K562 (cell line): ENCODE measurements around the gene CPNE2. TPM values are rescaled to one million over a fixed set of nuclear protein-coding genes. Genes with fewer than 3 reads are reported as not detected.

Experiments used
- ELF1 ChIP-seq: fragments of 200-800 bp; sonication (Bioruptor generic); IDR thresholded peaks from 2 replicates; pipeline ENCODE4 v1.6.1; 2016; ENCODE audit warnings: missing genetic modification characterization, missing compliant biosample characterization
- FOS ChIP-seq: IDR thresholded peaks from 3 replicates; pipeline ENCODE4 v1.6.1; 2011; ENCODE audit not compliant: insufficient read length; ENCODE audit errors: extremely low read depth
- NFRKB ChIP-seq: fragments of 450-650 bp; IDR thresholded peaks from 2 replicates; pipeline ENCODE4 v1.6.1; 2016; ENCODE audit warnings: low read depth
- NRF1 ChIP-seq, 2 experiments: fragments of 450-650 bp; IDR thresholded peaks in 1 of 2; conservative IDR thresholded peaks in 1 of 2; 2 replicates each; pipeline ENCODE4 v1.6.1; 2014; ENCODE audit warnings: mild to moderate bottlenecking in 2 of 2
- PCBP1 ChIP-seq: fragments of 200-400 bp; formaldehyde crosslinking; IDR thresholded peaks from 2 replicates; pipeline ENCODE4 v1.6.1; 2018; ENCODE audit warnings: mild to moderate bottlenecking, low read depth, low read length; ENCODE audit not compliant: poor library complexity, severe bottlenecking
- PHF20 ChIP-seq: fragments of 450-650 bp; IDR thresholded peaks from 2 replicates; pipeline ENCODE4 v1.6.1; 2018; ENCODE audit not compliant: partially characterized antibody
- POLR2A ChIP-seq: fragments of 450-650 bp; conservative IDR thresholded peaks from 2 replicates; pipeline ENCODE4 v1.6.1; 2016
- RBM14 ChIP-seq: fragments of 200-400 bp; formaldehyde crosslinking; IDR thresholded peaks from 2 replicates; pipeline ENCODE4 v1.6.1; 2018; ENCODE audit warnings: low read depth, mild to moderate bottlenecking, low read length, moderate library complexity, borderline replicate concordance; ENCODE audit not compliant: insufficient read depth
- SP2 ChIP-seq: IDR thresholded peaks from 2 replicates; pipeline ENCODE4 v1.6.1; 2011; ENCODE audit warnings: mild to moderate bottlenecking, low read depth, low read length, moderate library complexity; ENCODE audit not compliant: poor library complexity, severe bottlenecking; ENCODE audit errors: extremely low read depth
- TAF1 ChIP-seq: IDR thresholded peaks from 2 replicates; pipeline ENCODE4 v1.6.1; 2011; ENCODE audit warnings: mild to moderate bottlenecking, low read length, moderate library complexity; ENCODE audit not compliant: insufficient read depth, control insufficient read depth, severe bottlenecking; ENCODE audit errors: extremely low read depth
- ZFX ChIP-seq: sonication (generic); formaldehyde crosslinking; IDR thresholded peaks from 2 replicates; pipeline ENCODE4 v1.8.0; 2022; ENCODE audit warnings: mild to moderate bottlenecking, missing genetic modification reagents, moderate library complexity
- ZNF717 ChIP-seq: fragments of 250-450 bp; sonication (Bioruptor Pico); IDR thresholded peaks from 2 replicates; pipeline ENCODE4 v1.5.0; 2021
- polyA plus RNA-seq, 8 experiments: library from polyadenylated mRNA; depleted of rRNA in 4 of 8; stranded (reverse) in 5 of 8; unstranded in 3 of 8; fragments of >200 nt; fragmentation: Nextera tagmentation in 2 of 8; fragmentation: Illumina TruSeq in 1 of 8; extraction: Ambion mirVana in 2 of 8; extraction: Trizol in 1 of 8; gene quantifications; 2 replicates each; pipeline versions ENCODE4 v1.2.1 to v1.2.3, GENCODE V29; 2011 to 2014; ENCODE audit warnings: inconsistent platforms in 1 of 8, missing spikeins in 1 of 8
- total RNA-seq, 7 experiments: library from RNA; depleted of rRNA in 6 of 7; stranded (reverse); fragments of >200 nt in 6 of 7; fragmentation: Illumina TruSeq in 2 of 7; extraction: Trizol in 2 of 7; gene quantifications; 2 replicates each; pipeline versions ENCODE4 v1.2.1 to v1.2.3, GENCODE V29; 2011 to 2021; ENCODE audit warnings: low replicate concordance in 1 of 7
- TF ChIP-seq, protein P1 (sequence below): fragments of 450-650 bp; IDR thresholded peaks from 2 replicates; pipeline ENCODE4 v1.7.1; 2018; ENCODE audit warnings: mild to moderate bottlenecking, low read depth; ENCODE audit not compliant: partially characterized antibody
- TF ChIP-seq, protein P2 (sequence below): fragments of 450-650 bp; formaldehyde crosslinking; IDR thresholded peaks from 2 replicates; pipeline ENCODE4 v1.4.0; 2020; ENCODE audit warnings: mild to moderate bottlenecking, moderate library complexity
- TF ChIP-seq, protein P3 (sequence below): fragments of 450-650 bp; formaldehyde crosslinking; IDR thresholded peaks from 2 replicates; pipeline ENCODE4 v1.4.0; 2020; ENCODE audit warnings: mild to moderate bottlenecking, mixed read lengths
- TF ChIP-seq, protein P4 (sequence below), 3 experiments: fragments of 200-800 bp in 1 of 3; fragments of 250-450 bp in 1 of 3; fragments of 450-650 bp in 1 of 3; sonication (Bioruptor Pico) in 1 of 3; sonication (Bioruptor generic) in 1 of 3; formaldehyde crosslinking in 1 of 3; IDR thresholded peaks; 2 replicates each; pipeline versions ENCODE4 v1.6.1 to v1.8.0; 2016 to 2022; ENCODE audit warnings: mild to moderate bottlenecking in 2 of 3, missing genetic modification characterization in 2 of 3, missing compliant biosample characterization in 1 of 3, moderate library complexity in 1 of 3

Gene CPNE2
- total and polyA plus RNA-seq, 9 of the 15 experiments (the other 6 are each of a cell fraction or from before 2014, with no cell fraction given) = 3.0 to 13.9 (median 8.6) TPM

- TF ChIP-seq, protein P1, sequence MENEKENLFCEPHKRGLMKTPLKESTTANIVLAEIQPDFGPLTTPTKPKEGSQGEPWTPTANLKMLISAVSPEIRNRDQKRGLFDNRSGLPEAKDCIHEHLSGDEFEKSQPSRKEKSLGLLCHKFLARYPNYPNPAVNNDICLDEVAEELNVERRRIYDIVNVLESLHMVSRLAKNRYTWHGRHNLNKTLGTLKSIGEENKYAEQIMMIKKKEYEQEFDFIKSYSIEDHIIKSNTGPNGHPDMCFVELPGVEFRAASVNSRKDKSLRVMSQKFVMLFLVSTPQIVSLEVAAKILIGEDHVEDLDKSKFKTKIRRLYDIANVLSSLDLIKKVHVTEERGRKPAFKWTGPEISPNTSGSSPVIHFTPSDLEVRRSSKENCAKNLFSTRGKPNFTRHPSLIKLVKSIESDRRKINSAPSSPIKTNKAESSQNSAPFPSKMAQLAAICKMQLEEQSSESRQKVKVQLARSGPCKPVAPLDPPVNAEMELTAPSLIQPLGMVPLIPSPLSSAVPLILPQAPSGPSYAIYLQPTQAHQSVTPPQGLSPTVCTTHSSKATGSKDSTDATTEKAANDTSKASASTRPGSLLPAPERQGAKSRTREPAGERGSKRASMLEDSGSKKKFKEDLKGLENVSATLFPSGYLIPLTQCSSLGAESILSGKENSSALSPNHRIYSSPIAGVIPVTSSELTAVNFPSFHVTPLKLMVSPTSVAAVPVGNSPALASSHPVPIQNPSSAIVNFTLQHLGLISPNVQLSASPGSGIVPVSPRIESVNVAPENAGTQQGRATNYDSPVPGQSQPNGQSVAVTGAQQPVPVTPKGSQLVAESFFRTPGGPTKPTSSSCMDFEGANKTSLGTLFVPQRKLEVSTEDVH = peak; percentile 91
- TF ChIP-seq NFRKB = 0 out of 2 replicates have a peak, but pooled peaks have one; percentile 70
- no peak for TF ChIP-seq ZNF717 (CRISPR knock-in tag)
- peak; percentile 73 for TF ChIP-seq ZFX
- peak; percentile 54 for TF ChIP-seq PHF20
- peak; percentile 86 for TF ChIP-seq ELF1 (tag)
- TF ChIP-seq RBM14 = no peak
- peak; percentile 88 for TF ChIP-seq POLR2A
- peak; percentile 55 for TF ChIP-seq PCBP1
- TF ChIP-seq, protein P2, sequence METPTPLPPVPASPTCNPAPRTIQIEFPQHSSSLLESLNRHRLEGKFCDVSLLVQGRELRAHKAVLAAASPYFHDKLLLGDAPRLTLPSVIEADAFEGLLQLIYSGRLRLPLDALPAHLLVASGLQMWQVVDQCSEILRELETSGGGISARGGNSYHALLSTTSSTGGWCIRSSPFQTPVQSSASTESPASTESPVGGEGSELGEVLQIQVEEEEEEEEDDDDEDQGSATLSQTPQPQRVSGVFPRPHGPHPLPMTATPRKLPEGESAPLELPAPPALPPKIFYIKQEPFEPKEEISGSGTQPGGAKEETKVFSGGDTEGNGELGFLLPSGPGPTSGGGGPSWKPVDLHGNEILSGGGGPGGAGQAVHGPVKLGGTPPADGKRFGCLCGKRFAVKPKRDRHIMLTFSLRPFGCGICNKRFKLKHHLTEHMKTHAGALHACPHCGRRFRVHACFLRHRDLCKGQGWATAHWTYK = 0 out of 2 replicates have a peak, but pooled peaks have one; percentile 62
- TF ChIP-seq, protein P3, sequence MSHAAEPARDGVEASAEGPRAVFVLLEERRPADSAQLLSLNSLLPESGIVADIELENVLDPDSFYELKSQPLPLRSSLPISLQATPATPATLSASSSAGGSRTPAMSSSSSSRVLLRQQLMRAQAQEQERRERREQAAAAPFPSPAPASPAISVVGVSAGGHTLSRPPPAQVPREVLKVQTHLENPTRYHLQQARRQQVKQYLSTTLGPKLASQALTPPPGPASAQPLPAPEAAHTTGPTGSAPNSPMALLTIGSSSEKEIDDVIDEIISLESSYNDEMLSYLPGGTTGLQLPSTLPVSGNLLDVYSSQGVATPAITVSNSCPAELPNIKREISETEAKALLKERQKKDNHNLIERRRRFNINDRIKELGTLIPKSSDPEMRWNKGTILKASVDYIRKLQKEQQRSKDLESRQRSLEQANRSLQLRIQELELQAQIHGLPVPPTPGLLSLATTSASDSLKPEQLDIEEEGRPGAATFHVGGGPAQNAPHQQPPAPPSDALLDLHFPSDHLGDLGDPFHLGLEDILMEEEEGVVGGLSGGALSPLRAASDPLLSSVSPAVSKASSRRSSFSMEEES (CRISPR knock-in tag) = peak; percentile 100
- peak; percentile 66 for TF ChIP-seq TAF1
- peak; percentile 47 for TF ChIP-seq SP2
- TF ChIP-seq NRF1 (conservative IDR thresholded peaks at IDR 0.05 in 1 of 2, IDR thresholded peaks at IDR 0.05 in 1 of 2) = peak; percentile 85 to 88
- TF ChIP-seq FOS = peak; percentile 84
- TF ChIP-seq, protein P4, sequence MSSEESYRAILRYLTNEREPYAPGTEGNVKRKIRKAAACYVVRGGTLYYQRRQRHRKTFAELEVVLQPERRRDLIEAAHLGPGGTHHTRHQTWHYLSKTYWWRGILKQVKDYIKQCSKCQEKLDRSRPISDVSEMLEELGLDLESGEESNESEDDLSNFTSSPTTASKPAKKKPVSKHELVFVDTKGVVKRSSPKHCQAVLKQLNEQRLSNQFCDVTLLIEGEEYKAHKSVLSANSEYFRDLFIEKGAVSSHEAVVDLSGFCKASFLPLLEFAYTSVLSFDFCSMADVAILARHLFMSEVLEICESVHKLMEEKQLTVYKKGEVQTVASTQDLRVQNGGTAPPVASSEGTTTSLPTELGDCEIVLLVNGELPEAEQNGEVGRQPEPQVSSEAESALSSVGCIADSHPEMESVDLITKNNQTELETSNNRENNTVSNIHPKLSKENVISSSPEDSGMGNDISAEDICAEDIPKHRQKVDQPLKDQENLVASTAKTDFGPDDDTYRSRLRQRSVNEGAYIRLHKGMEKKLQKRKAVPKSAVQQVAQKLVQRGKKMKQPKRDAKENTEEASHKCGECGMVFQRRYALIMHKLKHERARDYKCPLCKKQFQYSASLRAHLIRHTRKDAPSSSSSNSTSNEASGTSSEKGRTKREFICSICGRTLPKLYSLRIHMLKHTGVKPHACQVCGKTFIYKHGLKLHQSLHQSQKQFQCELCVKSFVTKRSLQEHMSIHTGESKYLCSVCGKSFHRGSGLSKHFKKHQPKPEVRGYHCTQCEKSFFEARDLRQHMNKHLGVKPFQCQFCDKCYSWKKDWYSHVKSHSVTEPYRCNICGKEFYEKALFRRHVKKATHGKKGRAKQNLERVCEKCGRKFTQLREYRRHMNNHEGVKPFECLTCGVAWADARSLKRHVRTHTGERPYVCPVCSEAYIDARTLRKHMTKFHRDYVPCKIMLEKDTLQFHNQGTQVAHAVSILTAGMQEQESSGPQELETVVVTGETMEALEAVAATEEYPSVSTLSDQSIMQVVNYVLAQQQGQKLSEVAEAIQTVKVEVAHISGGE (CRISPR knock-in tag; IDR thresholded peaks at IDR 0.05) = peak in 1 of 3 experiments; percentile 75; a peak in 2 of 6 replicates
Observed at GRCh38 chr16:57185945-57186871, 93.8 kb downstream of the CPNE2 start, which contains the start of the genes PSME3IP1 and RSPRY1 (continued).
